ENCODE data around the gene TTLL11.

Gene TTLL11

DNA sequence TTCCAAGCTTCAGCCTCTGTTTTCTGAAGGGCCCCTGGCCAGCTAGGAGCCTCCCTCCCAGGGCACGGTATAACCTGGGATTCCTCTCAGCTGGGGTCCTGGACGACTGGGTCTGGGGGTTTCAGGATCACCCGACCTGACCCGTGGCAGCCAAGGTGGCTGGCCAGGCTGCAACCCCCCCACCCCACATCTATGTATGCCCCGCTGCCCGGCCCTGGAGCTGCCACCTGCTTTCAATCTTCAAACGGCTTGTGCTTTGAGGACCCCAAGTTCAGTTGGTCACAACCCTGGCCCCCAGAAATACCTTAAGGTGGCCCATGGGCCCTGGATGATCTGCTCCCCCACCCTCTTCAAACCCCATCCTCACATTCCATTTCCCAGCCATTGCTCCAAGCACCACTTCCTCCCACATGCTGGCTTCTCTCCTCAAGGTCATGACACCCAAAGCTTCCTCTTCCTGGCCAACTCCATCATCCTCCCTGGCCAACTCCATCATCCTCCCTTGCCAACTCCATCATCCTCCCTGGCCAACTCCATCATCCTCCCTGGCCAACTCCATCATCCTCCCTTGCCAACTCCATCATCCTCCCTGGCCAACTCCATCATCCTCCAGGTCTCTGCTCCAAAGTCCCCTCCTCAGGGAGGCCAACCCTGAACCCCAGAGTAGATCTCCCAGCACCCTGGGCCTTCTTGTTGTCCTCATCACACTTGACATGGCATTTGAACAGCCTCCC is 17.2 kb upstream of the TTLL11 start:
- DNase-seq (ENCODE audit: low read depth in 1 of 2, low spot score in 1 of 2): no peak

DNA sequence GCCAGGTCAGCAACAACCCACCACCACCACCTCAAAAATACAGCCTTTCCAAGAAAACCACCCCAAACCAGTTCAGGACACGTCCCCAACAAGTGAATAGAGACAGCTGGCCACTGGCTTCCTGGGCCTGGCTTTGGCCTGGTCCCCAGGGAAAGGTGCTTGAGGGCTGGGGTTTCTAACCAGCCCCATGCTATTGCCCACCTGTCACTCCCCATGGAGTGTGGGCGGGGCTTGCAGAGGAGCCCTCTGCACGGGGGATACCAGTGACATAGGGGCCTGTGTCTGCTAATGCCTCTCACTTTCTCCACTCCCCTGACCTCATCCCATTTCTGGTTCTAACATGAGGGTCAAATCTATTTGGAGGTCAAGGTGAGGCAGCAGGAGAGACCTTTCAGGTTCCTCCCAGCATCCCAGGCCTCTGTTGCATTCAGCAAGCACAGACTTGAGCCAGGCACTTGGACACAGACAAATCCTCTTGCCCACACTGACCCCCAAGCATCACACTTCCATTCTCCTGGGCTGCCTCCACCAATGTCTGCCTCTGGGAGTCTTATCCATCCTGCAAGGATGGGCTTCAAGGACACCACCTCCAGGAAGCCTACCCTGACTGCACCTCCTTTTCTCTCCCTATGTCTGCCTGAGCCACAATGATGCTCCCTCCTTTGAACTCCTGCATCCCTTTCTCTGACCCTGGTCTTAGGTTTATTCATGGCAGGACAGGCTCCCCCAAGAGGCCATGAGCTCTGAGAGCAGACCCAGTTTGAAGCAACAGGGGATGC is 16.1 kb upstream of the TTLL11 start:
- no peak for DNase-seq (ENCODE audit: low read depth in 1 of 2, low spot score in 1 of 2)

DNA sequence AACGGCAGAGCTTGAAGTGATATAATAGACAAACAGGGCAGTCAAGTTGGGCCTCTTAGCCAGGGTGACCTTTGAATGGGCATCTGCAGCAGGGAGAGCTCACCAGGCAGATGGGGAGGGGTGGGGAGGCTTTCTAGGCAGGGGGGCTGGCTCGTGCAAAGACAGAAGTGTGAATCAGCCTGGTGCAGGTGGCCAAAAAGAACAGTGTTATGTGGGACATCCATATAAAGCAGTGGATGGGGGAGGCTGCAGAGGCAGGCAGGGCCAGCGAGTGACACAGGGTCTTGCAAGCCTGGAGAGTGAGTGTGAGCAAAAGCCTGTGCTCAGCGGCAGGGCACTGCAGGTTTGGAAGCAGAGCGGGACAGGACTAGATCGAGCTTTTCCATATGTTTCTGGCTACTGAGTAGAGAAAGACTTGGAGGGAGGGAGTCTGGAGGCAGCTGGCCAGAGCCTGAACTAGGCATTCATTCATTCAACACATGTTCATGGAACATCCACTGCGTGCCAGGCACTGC is 14.2 kb upstream of the TTLL11 start:
- DNase-seq (ENCODE audit: low read depth in 1 of 2, low spot score in 1 of 2): no peak

DNA sequence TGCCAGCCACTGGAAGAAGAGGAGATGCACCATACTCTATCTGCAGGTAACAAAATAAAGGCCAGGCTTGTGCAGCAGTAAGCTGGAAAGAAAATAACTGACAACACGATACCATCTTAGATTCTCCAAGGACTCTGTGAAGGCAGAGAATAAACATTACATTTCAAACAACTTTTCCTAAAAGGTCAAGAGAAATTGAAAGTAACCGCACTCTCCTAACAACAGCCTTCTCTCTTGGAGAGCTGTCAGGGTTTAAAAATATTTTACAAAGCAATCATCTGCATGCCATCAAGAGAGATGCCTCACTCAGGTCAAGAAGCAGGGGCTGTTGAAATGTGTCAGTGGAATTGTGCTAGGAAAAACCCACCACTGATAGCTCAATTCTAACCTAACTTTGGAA is 13.5 kb upstream of the TTLL11 start:
- no peak for DNase-seq (ENCODE audit: low read depth in 1 of 2, low spot score in 1 of 2)

DNA sequence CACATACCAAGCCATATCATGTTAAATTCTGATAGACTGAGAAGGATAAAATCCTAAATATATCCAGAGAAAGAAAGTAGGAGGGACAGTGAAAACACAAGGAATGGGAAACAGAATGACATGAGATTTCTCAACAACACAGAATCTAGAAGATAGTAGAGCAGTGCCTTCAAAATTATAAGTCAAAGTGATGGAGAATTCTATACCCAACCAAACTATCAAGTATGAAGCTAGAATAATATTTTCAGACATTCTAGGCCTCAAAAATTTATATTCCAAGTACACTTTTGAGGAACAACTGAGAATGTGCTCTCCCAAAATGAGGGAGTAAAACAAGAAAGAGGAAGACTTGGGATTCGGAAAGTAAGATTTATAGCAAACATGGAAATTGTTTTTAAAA is 10.9 kb upstream of the TTLL11 start:
- DNase-seq (ENCODE audit: low read depth in 1 of 2, low spot score in 1 of 2): no peak

DNA sequence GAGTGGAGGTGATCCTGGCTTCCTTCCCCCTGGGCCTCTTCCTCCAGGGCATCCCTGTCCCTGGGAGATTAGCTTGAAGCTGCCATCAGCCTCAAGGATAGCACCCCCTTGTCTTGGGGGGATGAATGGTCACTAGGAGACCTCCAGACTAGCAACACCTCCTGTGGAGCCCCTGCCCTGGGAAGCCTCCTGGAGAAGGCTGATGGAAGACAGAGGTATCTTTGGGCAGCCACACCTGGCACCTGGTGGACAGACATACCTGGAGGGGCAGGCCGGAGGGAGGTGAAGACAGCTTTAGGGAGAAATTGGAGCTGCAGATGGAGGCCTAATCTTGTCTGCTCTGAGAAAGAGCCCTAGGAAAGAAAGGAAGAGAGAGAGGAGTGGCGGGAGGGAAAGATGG is 9.0 kb upstream of the TTLL11 start:
- DNase-seq (ENCODE audit: low read depth in 1 of 2, low spot score in 1 of 2): no peak

DNA sequence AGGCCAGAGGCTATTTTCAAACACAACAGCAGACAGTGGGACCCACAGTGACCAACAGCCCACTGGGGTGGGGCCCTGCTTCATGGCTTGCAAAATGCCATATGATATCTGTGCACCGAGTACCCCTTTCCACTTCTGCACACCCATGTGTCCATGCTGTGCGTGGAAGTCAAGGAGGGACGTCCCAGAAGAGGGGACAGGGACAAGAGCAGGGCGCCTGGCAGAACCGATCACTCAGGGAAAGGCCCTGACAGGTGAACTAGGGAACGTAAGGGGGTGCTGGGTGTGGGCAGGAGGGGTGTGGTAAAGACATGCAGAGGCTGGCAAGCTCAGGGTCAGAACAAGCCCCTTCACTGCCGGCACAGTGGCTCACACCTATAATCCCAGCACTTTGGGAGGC is 7.6 kb upstream of the TTLL11 start:
- no peak for DNase-seq (ENCODE audit: low read depth in 1 of 2, low spot score in 1 of 2)

DNA sequence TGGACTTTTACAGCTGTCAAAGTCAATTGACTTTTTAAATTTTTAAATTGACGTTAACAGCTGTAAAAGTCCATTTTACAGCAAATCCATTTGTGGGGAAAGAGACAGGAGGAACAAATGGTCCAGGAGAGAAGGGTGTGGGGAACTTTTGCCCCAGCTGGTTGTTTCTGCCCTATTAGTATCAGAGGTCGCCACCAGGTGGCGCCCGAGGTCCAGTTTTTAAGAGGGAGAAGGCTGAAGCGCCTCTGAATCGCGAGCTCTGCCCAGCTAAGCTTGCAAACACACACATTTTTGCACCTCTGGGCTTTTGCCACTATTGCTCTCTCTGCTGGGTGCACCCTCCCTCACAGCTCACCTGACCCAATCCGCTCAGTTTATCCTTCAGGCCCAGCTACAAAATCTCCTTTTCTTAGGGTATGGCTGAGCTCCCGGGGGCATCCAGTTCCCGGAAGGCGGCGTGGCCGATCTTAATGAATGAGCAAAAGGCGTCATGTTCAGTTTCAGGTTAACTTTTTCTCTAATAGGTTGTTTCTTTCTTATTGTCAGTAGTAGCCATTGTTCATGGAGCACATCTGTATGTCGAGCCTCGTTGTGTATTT is 6.3 kb upstream of the TTLL11 start:
- peak; percentile 72 for DNase-seq (ENCODE audit: low read depth in 1 of 2, low spot score in 1 of 2)

DNA sequence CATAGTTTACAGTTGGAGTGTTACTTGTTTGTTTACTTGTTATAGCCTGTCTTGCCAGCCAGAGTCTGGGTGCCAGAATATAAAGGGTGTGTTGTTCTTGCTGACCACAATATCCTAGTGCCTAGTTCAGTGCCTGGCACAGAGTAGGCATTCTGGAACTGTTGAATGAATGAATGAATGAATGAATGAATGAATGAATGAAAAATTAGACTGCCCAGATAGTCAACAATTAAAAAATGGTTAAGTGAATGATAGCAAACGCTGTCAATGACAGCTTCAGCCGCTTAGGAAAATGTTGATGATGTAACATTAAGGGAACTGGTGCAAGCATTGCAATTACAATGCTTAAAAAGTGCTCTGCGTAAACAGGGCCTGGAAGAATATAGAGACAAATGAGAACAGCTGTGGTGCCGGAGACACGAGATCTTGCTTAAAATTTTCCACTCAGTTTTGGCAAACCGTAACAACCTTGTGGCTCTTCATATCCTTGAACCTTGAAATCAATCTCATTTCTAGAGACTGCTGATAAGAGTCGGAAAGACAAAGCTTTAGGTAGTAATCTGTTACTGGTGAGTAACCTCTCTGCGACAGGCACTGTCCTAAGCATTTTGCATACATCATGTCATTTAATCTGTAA is 4.7 kb upstream of the TTLL11 start:
- no peak for DNase-seq (ENCODE audit: low read depth in 1 of 2, low spot score in 1 of 2)

DNA sequence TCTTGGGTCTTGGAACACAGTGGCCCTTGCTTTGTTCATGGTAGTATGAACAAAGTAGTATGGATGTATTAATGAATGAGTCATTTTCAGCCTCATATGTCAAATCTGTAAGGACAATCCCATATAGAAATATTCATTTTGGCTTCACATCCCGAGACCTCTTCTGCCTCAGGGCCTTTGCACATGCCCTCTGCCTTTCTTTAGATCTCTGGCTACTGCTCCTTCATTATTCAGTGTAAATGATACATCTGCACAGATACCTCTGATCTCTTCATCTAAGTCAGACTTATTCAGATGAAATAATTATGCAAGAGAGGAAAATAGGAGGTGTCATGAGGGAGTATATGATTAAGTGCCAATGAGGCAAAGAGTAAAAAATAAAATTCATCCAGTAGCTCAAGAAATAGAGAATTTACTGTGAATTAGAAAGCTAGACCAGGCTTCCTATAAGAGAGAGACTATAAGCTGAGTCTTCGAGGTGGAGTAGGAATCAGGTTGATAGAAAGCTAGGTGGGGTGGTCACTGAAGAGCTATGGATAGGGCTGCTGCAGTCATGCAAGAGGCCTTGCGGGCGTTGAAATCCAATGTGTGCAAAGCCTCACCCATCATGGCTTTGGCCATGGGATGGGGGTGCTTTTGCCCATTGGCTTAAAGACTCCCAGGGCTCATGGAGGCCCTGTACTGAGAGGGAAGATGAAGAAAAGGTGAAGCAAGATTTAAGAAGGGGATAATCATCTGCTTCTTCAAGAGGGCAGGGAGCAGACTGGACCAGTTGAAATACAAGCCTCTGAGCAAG is 3.7 kb upstream of the TTLL11 start:
- DNase-seq (ENCODE audit: low read depth in 1 of 2, low spot score in 1 of 2): no peak

DNA sequence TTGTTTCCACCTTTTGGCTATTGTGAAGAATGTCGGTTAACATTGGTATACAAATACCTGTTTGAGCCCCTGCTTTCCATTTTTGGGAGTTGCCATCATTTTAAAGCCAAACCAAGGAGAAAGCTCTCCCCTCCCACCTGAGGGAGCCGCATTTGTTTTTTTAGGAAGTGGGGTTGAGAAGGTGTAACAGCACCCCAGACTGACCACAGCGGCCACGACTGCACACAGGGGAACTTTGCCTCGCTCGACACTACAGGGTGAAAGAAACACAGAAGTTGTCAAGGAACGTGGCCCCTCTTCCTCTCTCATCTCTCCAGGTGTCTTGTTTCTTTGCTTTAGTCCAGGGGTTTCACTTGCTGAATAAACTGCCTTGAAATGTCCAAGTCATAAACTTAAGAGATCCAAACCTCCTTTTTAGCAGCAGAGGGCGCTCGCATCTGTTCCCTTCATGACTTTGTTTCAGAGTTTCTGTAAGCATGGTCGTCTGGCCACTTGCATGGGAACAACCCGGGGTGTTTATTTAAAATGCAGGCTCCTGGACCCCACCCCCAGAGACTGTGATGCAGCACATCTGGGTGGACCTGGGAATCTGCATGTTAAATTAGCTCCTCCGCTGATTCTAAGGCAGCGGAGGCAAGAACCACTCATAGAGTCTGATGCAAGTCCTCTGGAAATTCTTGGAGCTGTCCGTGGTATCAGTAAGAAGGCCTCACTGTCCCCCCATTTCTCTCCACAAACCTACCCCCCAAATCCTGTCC is 2.1 kb upstream of the TTLL11 start:
- peak in 1 of 2 donors; percentile 35 for DNase-seq (ENCODE audit: low read depth in 1 of 2, low spot score in 1 of 2)

DNA sequence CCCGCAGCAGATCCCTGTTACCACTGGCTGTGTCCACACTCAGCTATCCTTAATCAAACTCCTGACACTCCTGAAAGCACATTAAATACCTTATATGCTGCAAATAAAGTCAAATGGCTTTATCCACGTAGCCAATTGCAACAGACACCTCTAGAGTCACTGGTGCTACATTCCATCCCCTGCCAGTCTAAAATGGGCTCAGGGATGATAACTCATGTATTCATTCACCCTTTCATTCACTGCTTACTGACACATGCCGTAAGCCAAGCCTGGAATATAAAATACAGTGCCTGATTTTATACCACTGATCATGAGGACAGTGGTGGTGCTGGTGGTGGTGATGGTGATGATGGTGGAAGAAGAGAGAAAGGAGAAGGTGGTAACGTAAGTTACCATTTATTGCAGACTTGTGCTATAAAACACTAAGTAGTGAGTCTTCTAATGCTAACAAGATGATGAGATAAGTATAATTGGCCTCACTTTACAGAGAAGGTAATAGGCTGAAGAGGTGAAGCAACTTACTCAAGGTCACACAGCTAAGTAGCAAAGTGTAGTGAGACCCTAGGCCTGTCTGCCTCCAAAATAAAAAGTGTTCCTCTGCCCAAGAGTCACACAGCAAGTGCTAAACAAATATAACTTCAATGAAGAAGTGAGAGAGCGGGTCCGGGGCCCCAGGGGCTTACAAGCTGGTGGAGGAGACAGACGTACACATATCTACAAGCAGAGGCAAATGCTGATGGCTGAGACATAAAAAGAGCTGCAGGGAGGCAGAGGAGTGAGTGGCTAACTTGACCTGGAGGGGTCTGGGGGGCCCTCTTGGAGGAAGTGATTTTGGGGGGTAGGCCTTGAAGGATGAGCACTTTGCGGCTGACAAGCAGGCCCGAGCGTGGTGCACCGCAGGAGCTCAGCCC is 1.2 kb downstream of the TTLL11 start:
- DNase-seq (ENCODE audit: low read depth in 1 of 2, low spot score in 1 of 2): no peak

DNA sequence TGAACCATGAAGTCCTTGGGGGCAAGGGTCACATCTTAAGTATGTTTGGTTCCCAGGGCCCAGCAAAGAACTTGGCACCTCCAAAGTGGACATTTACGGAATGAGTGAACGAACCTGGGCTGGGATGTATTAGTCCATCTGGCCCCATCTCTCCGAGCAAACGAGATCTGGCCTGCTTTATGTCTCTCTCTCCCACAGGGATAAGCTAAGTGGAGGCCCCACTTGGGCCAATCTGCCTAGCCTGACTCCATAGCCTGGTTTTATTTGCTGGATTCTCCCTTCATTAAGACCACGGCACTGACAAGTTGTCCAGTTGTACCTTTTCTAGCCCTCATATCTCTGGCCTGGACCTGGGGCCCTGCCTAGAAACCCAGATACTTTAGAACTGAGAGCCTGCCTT is 2.1 kb downstream of the TTLL11 start:
- DNase-seq (ENCODE audit: low read depth in 1 of 2, low spot score in 1 of 2): no peak

DNA sequence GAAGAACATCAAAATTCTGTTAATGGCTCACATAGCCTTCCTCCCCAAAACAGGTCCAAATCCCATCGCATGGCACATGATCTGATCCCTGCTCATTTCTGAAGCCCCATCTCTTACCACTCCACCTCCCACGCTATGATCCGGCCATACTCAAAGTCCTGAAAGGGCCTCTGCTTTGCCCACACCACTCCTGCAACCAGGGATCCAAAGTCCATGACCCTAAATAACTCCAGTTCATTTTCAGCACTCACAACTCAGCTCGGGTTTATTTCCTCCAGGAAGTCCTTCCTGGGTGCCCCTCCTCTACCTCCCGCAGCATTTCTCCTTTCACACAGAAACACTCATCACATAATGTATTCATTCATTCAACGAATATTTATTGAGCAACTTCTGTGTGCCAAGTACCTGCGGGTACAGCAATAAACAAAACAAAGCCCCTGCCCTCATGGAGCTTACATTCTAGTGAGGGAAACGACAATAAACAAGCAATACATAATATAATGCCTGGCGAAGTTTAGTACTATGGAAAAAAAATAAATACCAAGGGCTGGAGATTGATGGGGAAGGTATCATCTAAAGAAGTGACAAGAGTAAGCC is 2.7 kb downstream of the TTLL11 start:
- DNase-seq (ENCODE audit: low read depth in 1 of 2, low spot score in 1 of 2): no peak

DNA sequence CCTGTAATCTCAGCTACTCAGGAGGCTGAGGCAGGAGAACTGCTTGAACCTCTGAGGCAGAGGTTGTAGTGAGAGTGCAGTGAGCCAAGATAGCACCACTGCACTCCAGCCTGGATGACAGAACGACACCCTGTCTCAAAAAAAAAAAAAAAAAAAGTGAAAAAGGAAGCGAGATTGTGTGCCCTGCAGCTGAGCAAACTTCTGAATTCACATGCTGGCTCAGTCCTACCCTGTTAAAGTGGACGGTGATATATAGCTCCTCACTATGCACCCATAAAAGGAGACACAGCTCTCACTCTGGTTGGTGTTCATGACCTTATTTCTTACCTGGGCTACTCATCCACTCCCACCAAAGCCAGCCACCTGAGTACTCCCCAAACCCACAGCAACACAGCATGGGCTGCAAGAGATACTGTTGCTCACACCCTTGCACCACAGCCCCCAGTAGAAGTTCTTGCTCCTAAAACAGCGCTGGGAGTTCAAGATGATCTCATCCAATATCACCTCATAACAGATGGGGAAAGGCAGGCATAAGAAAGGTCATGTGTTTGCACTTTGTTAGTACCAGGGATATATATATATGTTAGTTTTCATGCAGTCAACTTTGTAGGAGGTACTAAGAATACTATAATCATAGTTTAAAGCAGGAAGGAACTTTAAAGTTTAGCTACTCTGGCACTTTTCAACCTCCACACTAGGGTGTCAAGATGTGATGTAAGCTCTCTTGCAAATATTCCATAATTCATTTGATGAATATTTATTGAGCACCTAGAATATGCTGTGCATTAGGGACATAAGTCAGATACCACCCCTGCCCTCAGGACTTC is 4.0 kb downstream of the TTLL11 start:
- no peak for DNase-seq (ENCODE audit: low read depth in 1 of 2, low spot score in 1 of 2)

DNA sequence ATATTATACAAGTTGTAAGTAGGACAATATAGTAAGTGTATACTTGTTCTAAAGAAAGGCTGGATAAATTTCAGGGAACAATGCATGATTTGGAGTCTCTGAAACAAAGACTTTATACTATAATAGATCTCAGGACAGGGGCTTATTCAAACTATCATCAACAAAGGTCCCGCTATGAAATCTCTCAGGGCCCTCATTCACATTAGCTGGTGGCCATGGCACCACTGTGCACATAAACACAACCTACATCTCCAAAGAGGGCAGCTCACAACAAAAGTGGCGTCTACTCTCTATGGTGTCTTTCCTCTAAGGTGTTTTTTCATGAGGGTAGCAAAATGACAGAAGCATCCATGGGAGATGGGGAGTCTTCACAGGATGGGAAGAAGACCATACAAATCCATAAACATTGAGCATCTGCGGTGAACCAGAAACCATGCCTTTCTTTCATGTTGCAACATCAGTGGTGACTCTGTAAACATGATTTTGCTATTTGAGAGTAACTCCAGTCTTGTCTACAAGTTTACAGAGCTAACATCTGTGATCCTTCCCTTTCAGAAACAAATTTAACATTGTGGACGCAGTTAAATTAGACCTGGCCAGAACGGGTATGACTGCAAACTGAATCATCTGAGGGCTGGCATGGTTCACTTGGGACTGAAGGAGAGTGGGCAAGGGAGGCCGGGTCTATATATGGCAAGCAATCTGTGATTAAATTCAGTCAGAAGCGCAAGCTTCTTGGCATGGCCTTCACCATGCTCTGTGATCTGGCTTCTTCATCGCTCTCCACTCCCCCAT is 5.5 kb downstream of the TTLL11 start:
- DNase-seq (ENCODE audit: low read depth in 1 of 2, low spot score in 1 of 2): no peak

DNA sequence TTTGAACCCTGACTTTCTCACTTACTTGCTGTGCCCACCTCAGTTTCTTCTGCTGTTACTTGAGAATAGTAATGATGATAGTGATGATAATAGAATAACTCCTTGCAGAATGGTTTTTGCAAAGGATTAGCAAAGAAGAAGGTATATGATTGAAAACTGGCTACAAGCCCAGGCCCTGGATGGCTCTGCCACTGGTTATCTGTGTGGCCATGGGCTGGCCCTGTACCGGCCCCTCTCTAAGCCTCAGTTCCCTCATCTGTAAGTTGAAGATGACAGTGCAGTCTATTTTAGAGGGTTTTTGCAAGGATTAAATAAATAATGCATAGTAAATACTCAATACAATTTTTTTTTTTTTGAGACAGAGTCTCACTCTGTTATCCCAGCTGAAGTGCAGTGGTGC is 6.2 kb downstream of the TTLL11 start:
- no peak for DNase-seq (ENCODE audit: low read depth in 1 of 2, low spot score in 1 of 2)
